Mammary microvascular endothelial cell (primary cell): ENCODE data around the gene PLEKHM2. TPM values are rescaled to one million over a fixed set of nuclear protein-coding genes. Genes with fewer than 3 reads are reported as not detected.

Source experiments
- total RNA-seq: library from RNA; depleted of rRNA; stranded (reverse); fragments of >200 nt; gene quantifications from 2 replicates; pipeline ENCODE4 v1.2.3, GENCODE V29; 2015

PLEKHM2 gene
- 37.1 and 37.4 TPM in 2 replicates for total RNA-seq

GRCh38 chr1:15684042-15684461, at the start of gene PLEKHM2:
PLEKHM2 (plus strand) TSS chr1:15684320; CDS start chr1:15684559, 239 bp downstream.

GRCh38 chr1:15736038-15736891, 52.1 kb downstream of the PLEKHM2 start, which contains the start of gene SLC25A34:
SLC25A34 (plus strand) TSS chr1:15736258; CDS start chr1:15736486, 228 bp downstream.

GRCh38 chr1:15742339-15742801, 58.2 kb downstream of the PLEKHM2 start, which contains the start of gene TMEM82:
TMEM82 (plus strand) TSS chr1:15742499; CDS start chr1:15742560, 61 bp downstream.

GRCh38 chr1:15758343-15758931, 74.3 kb downstream of the PLEKHM2 start, which contains the start of gene FBLIM1:
FBLIM1 (plus strand) TSS chr1:15758795; CDS start chr1:15764984, 6,189 bp downstream.

Other genes starting within 250 kb of the PLEKHM2 start
- gene CTRC, start 245.9 kb upstream of the PLEKHM2 start, total RNA-seq, result not detected in 2 replicates
- not detected in 2 replicates for gene CELA2A, start 227.6 kb upstream of the PLEKHM2 start, total RNA-seq
- not detected in 2 replicates for gene CELA2B, start 208.2 kb upstream of the PLEKHM2 start, total RNA-seq
- gene CASP9, start 160.1 kb upstream of the PLEKHM2 start, total RNA-seq, result 11.3 and 17.4 TPM in 2 replicates
- gene DNAJC16, start 157.5 kb upstream of the PLEKHM2 start, total RNA-seq, result 10.5 and 13.9 TPM in 2 replicates
- 1.6 and 2.5 TPM in 2 replicates for gene AGMAT, start 99.3 kb upstream of the PLEKHM2 start, total RNA-seq
- gene DDI2, start 66.9 kb upstream of the PLEKHM2 start, total RNA-seq, result 7.8 and 7.9 TPM in 2 replicates
- 0.05 and 0.27 TPM in 2 replicates for gene SLC25A34, start 51.9 kb downstream of the PLEKHM2 start, total RNA-seq
- gene TMEM82, start 58.2 kb downstream of the PLEKHM2 start, total RNA-seq, result not detected in 2 replicates
- gene FBLIM1, start 74.5 kb downstream of the PLEKHM2 start, total RNA-seq, result 107 and 137 TPM in 2 replicates
- gene UQCRHL, start 123.3 kb downstream of the PLEKHM2 start, total RNA-seq, result 1.5 TPM in 2 replicates
- 12.6 and 15.8 TPM in 2 replicates for gene SPEN, start 163.4 kb downstream of the PLEKHM2 start, total RNA-seq